Endodermal cell (in vitro differentiated cells): ENCODE data around the gene GNPAT. TPM values are rescaled to one million over a fixed set of nuclear protein-coding genes. Genes with fewer than 3 reads are reported as not detected.

ENCODE experiments used
- DNase-seq: peaks from one replicate; pipeline ENCODE4 v3.0.0-alpha.2; 2017
- H3K27ac ChIP-seq: 2 replicates; pipeline ENCODE4 v1.5.1; 2013; ENCODE audit warnings: mild to moderate bottlenecking, low read depth, low read length, moderate library complexity
- H3K27me3 ChIP-seq: 2 replicates; pipeline ENCODE4 v1.6.1; 2013; ENCODE audit warnings: mild to moderate bottlenecking, low read length, moderate library complexity; ENCODE audit not compliant: insufficient read depth, control insufficient read depth, poor library complexity, severe bottlenecking
- H3K36me3 ChIP-seq: 2 replicates; pipeline ENCODE4 v1.7.0; 2013; ENCODE audit warnings: mild to moderate bottlenecking, low read length, moderate library complexity; ENCODE audit not compliant: control insufficient read depth, insufficient read depth
- H3K4me1 ChIP-seq: one replicate; pipeline ENCODE4 v1.7.0; 2013; ENCODE audit warnings: low read length; ENCODE audit not compliant: control insufficient read depth, insufficient read depth
- H3K4me3 ChIP-seq: 2 replicates; pipeline ENCODE4 v1.5.1; 2013; ENCODE audit warnings: mild to moderate bottlenecking, low read length, moderate library complexity
- H3K9ac ChIP-seq: 2 replicates; pipeline ENCODE4 v1.6.1; 2013; ENCODE audit warnings: mild to moderate bottlenecking, low read length, moderate library complexity; ENCODE audit not compliant: poor library complexity, severe bottlenecking; ENCODE audit errors: extremely low read depth
- H3K9me3 ChIP-seq: 2 replicates; pipeline ENCODE4 v1.6.1; 2013; ENCODE audit warnings: mild to moderate bottlenecking, low read length, moderate library complexity; ENCODE audit not compliant: control insufficient read depth
- H3K27ac Mint-ChIP-seq: 2 replicates; pipeline ENCODE4 v1.8.0; 2020; ENCODE audit warnings: mixed read lengths
- H3K27me3 Mint-ChIP-seq: 2 replicates; pipeline ENCODE4 v1.8.0; 2021; ENCODE audit warnings: mild to moderate bottlenecking, mixed read lengths; ENCODE audit not compliant: insufficient read depth
- H3K36me3 Mint-ChIP-seq: 2 replicates; pipeline ENCODE4 v1.8.0; 2020; ENCODE audit warnings: low read depth, mixed read lengths
- H3K4me1 Mint-ChIP-seq: 2 replicates; pipeline ENCODE4 v1.8.0; 2020; ENCODE audit warnings: mixed read lengths
- H3K4me3 Mint-ChIP-seq: 2 replicates; pipeline ENCODE4 v1.8.0; 2020; ENCODE audit warnings: mild to moderate bottlenecking, moderate library complexity, mixed read lengths
- H3K9me3 Mint-ChIP-seq: 2 replicates; pipeline ENCODE4 v1.8.0; 2020; ENCODE audit warnings: mild to moderate bottlenecking, mixed read lengths
- WGBS, 2 experiments: methylation state at CpG; one replicate each; pipeline versions ENCODE4 v1.1.5 to v1.1.7; 2013; ENCODE audit warnings: missing lambda C conversion rate in 2 of 2, mixed read lengths in 1 of 2; ENCODE audit not compliant: insufficient coverage in 1 of 2, insufficient read length in 1 of 2; 5-methylcytosine and 5-hydroxymethylcytosine counted together
- total RNA-seq, 2 donors: library from RNA; stranded (reverse); fragmentation: NEBNext Ultra II Directional in 1 of 2; extraction: Animal tissue kit (Norgen Biotek cat#: 25700) in 1 of 2; gene quantifications; 2 replicates in 1 of 2; 3 replicates in 1 of 2; pipeline ENCODE4 v1.2.1, GENCODE V29; 2021
- TF ChIP-seq, protein P1 (sequence below): fragments of 200-600 bp; sonication (generic); conservative IDR thresholded peaks from 2 replicates; pipeline ENCODE4 v1.5.0; 2021; ENCODE audit warnings: antibody characterized with exemption, mild to moderate bottlenecking

The GNPAT gene
- total RNA-seq, 2 donors from 2014 or later, result 56.5 to 69.1 TPM

GRCh38 chr1:231203259-231204057, 37.6 kb upstream of the GNPAT start:
- no peak overlapping the region for H3K4me3 Mint-ChIP-seq
- H3K4me1 Mint-ChIP-seq, result no peaks in the 10 kb centered on the region
- Histone ChIP-seq H3K9me3 (no peaks in the 10 kb centered on the region), H3K36me3 (no peaks in the 10 kb centered on the region), H3K27ac (no peak overlapping the region), H3K27me3 (peaks cover 28% of the 10 kb centered on the region), H3K4me3 (no peak overlapping the region), H3K9ac (no peak overlapping the region), H3K4me1 (no peaks in the 10 kb centered on the region)
- 88 to 94% methylated on average over 10 to 21 of the region's 21 CpGs for WGBS, 2 experiments
- H3K27me3 Mint-ChIP-seq, result peaks cover 93% of the 10 kb centered on the region
- TF ChIP-seq, protein P1, sequence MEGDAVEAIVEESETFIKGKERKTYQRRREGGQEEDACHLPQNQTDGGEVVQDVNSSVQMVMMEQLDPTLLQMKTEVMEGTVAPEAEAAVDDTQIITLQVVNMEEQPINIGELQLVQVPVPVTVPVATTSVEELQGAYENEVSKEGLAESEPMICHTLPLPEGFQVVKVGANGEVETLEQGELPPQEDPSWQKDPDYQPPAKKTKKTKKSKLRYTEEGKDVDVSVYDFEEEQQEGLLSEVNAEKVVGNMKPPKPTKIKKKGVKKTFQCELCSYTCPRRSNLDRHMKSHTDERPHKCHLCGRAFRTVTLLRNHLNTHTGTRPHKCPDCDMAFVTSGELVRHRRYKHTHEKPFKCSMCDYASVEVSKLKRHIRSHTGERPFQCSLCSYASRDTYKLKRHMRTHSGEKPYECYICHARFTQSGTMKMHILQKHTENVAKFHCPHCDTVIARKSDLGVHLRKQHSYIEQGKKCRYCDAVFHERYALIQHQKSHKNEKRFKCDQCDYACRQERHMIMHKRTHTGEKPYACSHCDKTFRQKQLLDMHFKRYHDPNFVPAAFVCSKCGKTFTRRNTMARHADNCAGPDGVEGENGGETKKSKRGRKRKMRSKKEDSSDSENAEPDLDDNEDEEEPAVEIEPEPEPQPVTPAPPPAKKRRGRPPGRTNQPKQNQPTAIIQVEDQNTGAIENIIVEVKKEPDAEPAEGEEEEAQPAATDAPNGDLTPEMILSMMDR, result no peak
- no peak for DNase-seq
- H3K27ac Mint-ChIP-seq, result no peak overlapping the region
- no peaks in the 10 kb centered on the region for H3K36me3 Mint-ChIP-seq
- H3K9me3 Mint-ChIP-seq, result no peaks in the 10 kb centered on the region

- no peaks in the 10 kb centered on the region for H3K9me3 Mint-ChIP-seq
- TF ChIP-seq, protein P1, result peak; percentile 54
- no peak for DNase-seq
- 78% methylated on average over 8 of the region's 8 CpGs; no CpG with 5 or more reads in 1 of the 2 experiments for WGBS, 2 experiments
- no peaks in the 10 kb centered on the region for H3K36me3 ChIP-seq
- no peaks in the 10 kb centered on the region for H3K9me3 ChIP-seq
- H3K27me3 ChIP-seq, result peaks cover 6% of the 10 kb centered on the region
- no peak overlapping the region for H3K27ac ChIP-seq
- no peaks in the 10 kb centered on the region for H3K36me3 Mint-ChIP-seq
- peaks cover 3% of the 10 kb centered on the region for H3K4me1 Mint-ChIP-seq
- no peak overlapping the region for H3K27ac Mint-ChIP-seq
- no peak overlapping the region for H3K4me3 ChIP-seq
- H3K27me3 Mint-ChIP-seq, result peaks cover 75% of the 10 kb centered on the region
- no peak overlapping the region for H3K4me3 Mint-ChIP-seq
- H3K4me1 ChIP-seq, result no peaks in the 10 kb centered on the region
- H3K9ac ChIP-seq, result no peak overlapping the region
Measured at GRCh38 chr1:231206856-231207255, 34.2 kb upstream of the GNPAT start.

- 80 to 93% methylated on average over 2 to 3 of the region's 3 CpGs for WGBS, 2 experiments
- Histone ChIP-seq H3K9me3 (no peaks in the 10 kb centered on the region), H3K9ac (no peak overlapping the region), H3K4me1 (no peaks in the 10 kb centered on the region), H3K36me3 (no peaks in the 10 kb centered on the region), H3K27me3 (no peaks in the 10 kb centered on the region), H3K4me3 (no peak overlapping the region), H3K27ac (no peak overlapping the region)
- H3K27me3 Mint-ChIP-seq, result peaks cover 72% of the 10 kb centered on the region
- no peaks in the 10 kb centered on the region for H3K36me3 Mint-ChIP-seq
- TF ChIP-seq, protein P1, result no peak
- H3K4me1 Mint-ChIP-seq, result peaks cover 9% of the 10 kb centered on the region
- no peaks in the 10 kb centered on the region for H3K9me3 Mint-ChIP-seq
- DNase-seq, result no peak
- H3K27ac Mint-ChIP-seq, result no peak overlapping the region
- no peak overlapping the region for H3K4me3 Mint-ChIP-seq
Measured at GRCh38 chr1:231207437-231207836, 33.6 kb upstream of the GNPAT start.
